ENCODE data around the gene ANKS1B.

DNA sequence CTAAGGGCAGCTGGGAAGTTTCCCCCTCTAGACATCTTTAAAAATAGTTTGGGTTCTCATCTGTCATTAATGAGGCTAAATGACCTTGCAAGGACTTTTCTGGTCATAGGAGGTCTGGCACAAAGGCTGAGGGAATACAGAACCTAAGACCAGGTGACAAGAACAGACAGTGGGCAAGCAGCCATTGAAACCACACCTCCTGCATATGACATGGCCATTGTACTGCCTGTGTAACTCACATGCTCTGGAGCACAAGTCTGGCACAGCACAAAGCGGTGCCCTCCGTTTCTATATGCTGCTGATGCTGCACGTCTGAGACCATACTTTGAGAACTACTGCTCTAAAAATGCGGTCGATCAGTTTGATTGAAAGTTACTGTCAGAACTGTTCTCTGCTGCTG lies 1196.3 kb downstream of the ANKS1B start:
- TF ChIP-seq ZNF350 (tag by site-specific recombination; IDR thresholded peaks at IDR 0.05) (no peak), ZNF23 (tag by site-specific recombination; IDR thresholded peaks at IDR 0.05; ENCODE audit: borderline replicate concordance) (no peak), OVOL3 (tag by site-specific recombination; IDR thresholded peaks at IDR 0.05) (no peak), KLF16 (tag by site-specific recombination; IDR thresholded peaks at IDR 0.05) (no peak), MZF1 (tag by site-specific recombination; IDR thresholded peaks at IDR 0.05; ENCODE audit: borderline replicate concordance) (no peak)
- TF ChIP-seq, protein P1, sequence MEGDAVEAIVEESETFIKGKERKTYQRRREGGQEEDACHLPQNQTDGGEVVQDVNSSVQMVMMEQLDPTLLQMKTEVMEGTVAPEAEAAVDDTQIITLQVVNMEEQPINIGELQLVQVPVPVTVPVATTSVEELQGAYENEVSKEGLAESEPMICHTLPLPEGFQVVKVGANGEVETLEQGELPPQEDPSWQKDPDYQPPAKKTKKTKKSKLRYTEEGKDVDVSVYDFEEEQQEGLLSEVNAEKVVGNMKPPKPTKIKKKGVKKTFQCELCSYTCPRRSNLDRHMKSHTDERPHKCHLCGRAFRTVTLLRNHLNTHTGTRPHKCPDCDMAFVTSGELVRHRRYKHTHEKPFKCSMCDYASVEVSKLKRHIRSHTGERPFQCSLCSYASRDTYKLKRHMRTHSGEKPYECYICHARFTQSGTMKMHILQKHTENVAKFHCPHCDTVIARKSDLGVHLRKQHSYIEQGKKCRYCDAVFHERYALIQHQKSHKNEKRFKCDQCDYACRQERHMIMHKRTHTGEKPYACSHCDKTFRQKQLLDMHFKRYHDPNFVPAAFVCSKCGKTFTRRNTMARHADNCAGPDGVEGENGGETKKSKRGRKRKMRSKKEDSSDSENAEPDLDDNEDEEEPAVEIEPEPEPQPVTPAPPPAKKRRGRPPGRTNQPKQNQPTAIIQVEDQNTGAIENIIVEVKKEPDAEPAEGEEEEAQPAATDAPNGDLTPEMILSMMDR (tag by site-specific recombination; IDR thresholded peaks at IDR 0.05): no peak
- TF ChIP-seq, protein P2, sequence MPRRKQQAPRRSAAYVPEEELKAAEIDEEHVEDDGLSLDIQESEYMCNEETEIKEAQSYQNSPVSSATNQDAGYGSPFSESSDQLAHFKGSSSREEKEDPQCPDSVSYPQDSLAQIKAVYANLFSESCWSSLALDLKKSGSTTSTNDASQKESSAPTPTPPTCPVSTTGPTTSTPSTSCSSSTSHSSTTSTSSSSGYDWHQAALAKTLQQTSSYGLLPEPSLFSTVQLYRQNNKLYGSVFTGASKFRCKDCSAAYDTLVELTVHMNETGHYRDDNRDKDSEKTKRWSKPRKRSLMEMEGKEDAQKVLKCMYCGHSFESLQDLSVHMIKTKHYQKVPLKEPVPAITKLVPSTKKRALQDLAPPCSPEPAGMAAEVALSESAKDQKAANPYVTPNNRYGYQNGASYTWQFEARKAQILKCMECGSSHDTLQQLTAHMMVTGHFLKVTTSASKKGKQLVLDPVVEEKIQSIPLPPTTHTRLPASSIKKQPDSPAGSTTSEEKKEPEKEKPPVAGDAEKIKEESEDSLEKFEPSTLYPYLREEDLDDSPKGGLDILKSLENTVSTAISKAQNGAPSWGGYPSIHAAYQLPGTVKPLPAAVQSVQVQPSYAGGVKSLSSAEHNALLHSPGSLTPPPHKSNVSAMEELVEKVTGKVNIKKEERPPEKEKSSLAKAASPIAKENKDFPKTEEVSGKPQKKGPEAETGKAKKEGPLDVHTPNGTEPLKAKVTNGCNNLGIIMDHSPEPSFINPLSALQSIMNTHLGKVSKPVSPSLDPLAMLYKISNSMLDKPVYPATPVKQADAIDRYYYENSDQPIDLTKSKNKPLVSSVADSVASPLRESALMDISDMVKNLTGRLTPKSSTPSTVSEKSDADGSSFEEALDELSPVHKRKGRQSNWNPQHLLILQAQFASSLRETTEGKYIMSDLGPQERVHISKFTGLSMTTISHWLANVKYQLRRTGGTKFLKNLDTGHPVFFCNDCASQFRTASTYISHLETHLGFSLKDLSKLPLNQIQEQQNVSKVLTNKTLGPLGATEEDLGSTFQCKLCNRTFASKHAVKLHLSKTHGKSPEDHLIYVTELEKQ (tag by site-specific recombination; IDR thresholded peaks at IDR 0.05; ENCODE audit: borderline replicate concordance): no peak
- TF ChIP-seq, protein P3, sequence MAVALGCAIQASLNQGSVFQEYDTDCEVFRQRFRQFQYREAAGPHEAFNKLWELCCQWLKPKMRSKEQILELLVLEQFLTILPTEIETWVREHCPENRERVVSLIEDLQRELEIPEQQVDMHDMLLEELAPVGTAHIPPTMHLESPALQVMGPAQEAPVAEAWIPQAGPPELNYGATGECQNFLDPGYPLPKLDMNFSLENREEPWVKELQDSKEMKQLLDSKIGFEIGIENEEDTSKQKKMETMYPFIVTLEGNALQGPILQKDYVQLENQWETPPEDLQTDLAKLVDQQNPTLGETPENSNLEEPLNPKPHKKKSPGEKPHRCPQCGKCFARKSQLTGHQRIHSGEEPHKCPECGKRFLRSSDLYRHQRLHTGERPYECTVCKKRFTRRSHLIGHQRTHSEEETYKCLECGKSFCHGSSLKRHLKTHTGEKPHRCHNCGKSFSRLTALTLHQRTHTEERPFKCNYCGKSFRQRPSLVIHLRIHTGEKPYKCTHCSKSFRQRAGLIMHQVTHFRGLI (tag by site-specific recombination; IDR thresholded peaks at IDR 0.05): no peak

Measured in HEK293 (cell line).